T-cell (primary cell): Measurements from ENCODE around the gene FSTL4. TPM values are rescaled to one million over a fixed set of nuclear protein-coding genes. Genes with fewer than 3 reads are reported as not detected.

Source experiments
- ATAC-seq, 4 experiments: fragments of 200-7000 bp in 3 of 4; fragments of 150-1000 bp in 1 of 4; cut with Tn5 transposase; replicated peaks in 1 of 4; 1 replicate in 3 of 4; 2 replicates in 1 of 4; pipeline ENCODE4 v1.10.0; 2021; ENCODE audit warnings: moderate library complexity in 3 of 4, mild to moderate bottlenecking in 2 of 4, moderate number of reproducible peaks in 1 of 4
- CTCF ChIA-PET, 2 donors: fragments of 300-600 bp; sonication (Branson Sonifier 250); formaldehyde crosslinking; loops; one replicate each; lab custom pipeline; 2022; ENCODE audit warnings: antibody characterized with exemption in 2 of 2; lab: Charles Lee
- POLR2A ChIA-PET, 2 donors: fragments of 300-600 bp; sonication (Branson Sonifier 250); formaldehyde crosslinking; loops; one replicate each; lab custom pipeline; 2022; ENCODE audit warnings: antibody characterized with exemption in 2 of 2; lab: Charles Lee
- DNase-seq, 35 experiments: peaks; one replicate each; pipeline versions ENCODE4 v3.0.0 to v3.0.0-alpha.2; 2013 to 2023
- H3K27ac ChIP-seq: one replicate; pipeline ENCODE4 v1.5.1; 2013; ENCODE audit warnings: low read length
- H3K27me3 ChIP-seq, 2 experiments: replicated peaks in 1 of 2; 1 replicate in 1 of 2; 2 replicates in 1 of 2; pipeline versions ENCODE4 v1.6.1 to v1.7.0; 2013; ENCODE audit warnings: low read length in 1 of 2, mixed read lengths in 1 of 2; ENCODE audit not compliant: control insufficient read depth in 2 of 2, insufficient read depth in 2 of 2; ENCODE audit errors: extremely low read depth in 1 of 2
- H3K36me3 ChIP-seq, 2 donors: 1 replicate in 1 of 2; 2 replicates in 1 of 2; pipeline versions ENCODE4 v1.6.1 to v1.7.0; 2013; ENCODE audit warnings: low read length in 1 of 2; ENCODE audit not compliant: control insufficient read depth in 2 of 2, insufficient read depth in 1 of 2; ENCODE audit errors: extremely low read depth in 1 of 2
- H3K4me1 ChIP-seq, 2 experiments: 1 replicate in 1 of 2; 2 replicates in 1 of 2; pipeline versions ENCODE4 v1.6.1 to v1.7.0; 2013; ENCODE audit warnings: low read length in 2 of 2, mixed read lengths in 1 of 2; ENCODE audit not compliant: insufficient read depth in 2 of 2, control insufficient read depth in 1 of 2; ENCODE audit errors: extremely low read depth in 1 of 2
- H3K4me3 ChIP-seq, 2 donors: 1 replicate in 1 of 2; 2 replicates in 1 of 2; pipeline versions ENCODE4 v1.5.1 to v1.7.0; 2013; ENCODE audit warnings: mild to moderate bottlenecking in 2 of 2, low read length in 1 of 2, moderate library complexity in 1 of 2; ENCODE audit not compliant: control insufficient read depth in 1 of 2; ENCODE audit errors: extremely low read depth in 1 of 2
- H3K9me3 ChIP-seq: 2 replicates; pipeline ENCODE4 v1.7.0; 2013
- H3K27ac Mint-ChIP-seq, 2 donors: one replicate each; pipeline ENCODE4 v1.8.0; 2020 to 2021; ENCODE audit warnings: mild to moderate bottlenecking in 2 of 2, mixed read lengths in 2 of 2
- H3K27me3 Mint-ChIP-seq, 2 donors: one replicate each; pipeline ENCODE4 v1.8.0; 2021 to 2022; ENCODE audit warnings: mixed read lengths in 2 of 2
- H3K36me3 Mint-ChIP-seq: one replicate; pipeline ENCODE4 v1.8.0; 2021; ENCODE audit warnings: mixed read lengths
- H3K4me1 Mint-ChIP-seq, 3 donors: one replicate each; pipeline ENCODE4 v1.8.0; 2020 to 2022; ENCODE audit warnings: mixed read lengths in 3 of 3, mild to moderate bottlenecking in 1 of 3
- H3K4me3 Mint-ChIP-seq, 3 donors: one replicate each; pipeline ENCODE4 v1.8.0; 2020 to 2022; ENCODE audit warnings: mild to moderate bottlenecking in 3 of 3, mixed read lengths in 3 of 3, moderate library complexity in 3 of 3
- H3K9me3 Mint-ChIP-seq, 3 donors: one replicate each; pipeline ENCODE4 v1.8.0; 2020 to 2022; ENCODE audit warnings: mixed read lengths in 3 of 3
- WGBS: methylation state at CpG from one replicate; pipeline ENCODE4 v1.1.5; 2013; ENCODE audit warnings: missing lambda C conversion rate; ENCODE audit not compliant: insufficient coverage; 5-methylcytosine and 5-hydroxymethylcytosine counted together
- total RNA-seq, 35 experiments: library from RNA in 6 of 35; stranded (reverse) in 6 of 35; fragments of 120-200 nt in 1 of 35; gene quantifications; one replicate each; pipeline versions ENCODE4 v1.2.1 to v1.2.4 and lab custom pipeline; 2013 to 2026

Gene FSTL4
- total RNA-seq, 5 donors from 2014 or later (not counting 1 experiment from before 2014, with no cell fraction given): 1.6 TPM; not detected in 3

DNA sequence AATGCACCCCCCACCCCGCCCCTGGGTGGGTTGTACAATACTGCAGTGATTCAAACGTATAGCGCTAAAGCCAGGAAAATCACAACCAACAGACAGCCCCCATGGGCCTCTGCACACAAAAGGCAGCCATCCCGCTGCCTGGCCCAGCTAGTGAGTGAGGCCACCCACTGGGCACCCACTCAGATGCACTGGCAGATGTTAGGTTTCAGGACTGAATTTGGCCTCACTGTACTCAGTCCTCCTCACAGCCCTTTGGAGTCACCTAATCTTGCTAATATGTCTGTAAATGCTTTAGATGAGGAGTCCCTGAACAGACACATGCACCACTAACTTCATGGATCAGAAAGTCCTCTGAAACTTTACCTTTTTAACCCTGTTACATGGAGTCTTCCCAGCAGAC is 87.7 kb downstream of the FSTL4 start:
- WGBS: 60% methylated on average over 1 of the region's 4 CpGs
- Mint-ChIP-seq H3K9me3 (no peaks in the 10 kb centered on the region), H3K27ac (no peak overlapping the region), H3K36me3 (no peaks in the 10 kb centered on the region), H3K27me3 (peaks cover 3 to 9% of the 10 kb centered on the region in 2 donors), H3K4me3 (no peak overlapping the region), H3K4me1 (no peaks in the 10 kb centered on the region)
- ATAC-seq: no peak
- no peak overlapping the region for H3K27ac ChIP-seq
- H3K27me3 ChIP-seq: peaks cover 0 to 16% of the 10 kb centered on the region in 2 experiments
- no peaks in the 10 kb centered on the region for H3K36me3 ChIP-seq
- no peaks in the 10 kb centered on the region for H3K9me3 ChIP-seq
- H3K4me1 ChIP-seq: no peaks in the 10 kb centered on the region
- POLR2A ChIA-PET: interaction anchor here in 1 of 2 donors (0.5 kb wide), 1 partner anchor 19 kb away, joined by 3 read pairs; no protein-coding TSS in a partner anchor
- H3K4me3 ChIP-seq: no peak overlapping the region
- no peak for DNase-seq
- CTCF ChIA-PET: no interaction called here

DNA sequence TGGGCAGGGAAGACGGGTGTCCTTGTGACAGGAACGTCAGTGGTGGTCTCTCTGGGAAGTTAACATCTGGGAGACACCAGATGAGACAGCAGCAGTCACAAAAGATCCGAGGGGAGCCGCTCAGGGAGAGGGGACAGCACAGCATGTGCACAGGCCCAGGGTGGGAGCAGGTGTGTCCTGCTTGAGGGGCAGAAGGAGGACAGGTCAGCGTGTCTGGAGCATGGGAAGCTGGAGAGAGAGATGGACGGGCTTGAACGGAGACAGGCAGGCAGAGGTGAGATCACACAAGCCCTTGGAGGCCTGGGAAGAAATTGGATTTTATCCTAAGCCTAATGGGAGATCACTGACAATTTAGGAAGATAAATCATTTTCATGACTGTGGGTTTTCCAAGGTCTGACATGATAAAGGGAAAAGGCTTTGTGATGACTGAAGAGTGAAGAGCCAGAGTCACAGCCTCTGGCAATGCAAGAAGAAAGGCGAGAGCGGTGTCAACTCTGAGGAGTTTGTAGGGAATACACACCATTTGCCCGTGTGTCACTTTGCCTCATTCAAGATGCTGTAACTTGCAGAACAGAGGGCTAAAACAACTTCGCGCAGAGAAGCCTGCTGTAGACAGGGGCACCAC is 88.3 kb downstream of the FSTL4 start:
- no peaks in the 10 kb centered on the region for H3K4me1 Mint-ChIP-seq
- H3K27me3 ChIP-seq: peaks cover 0 to 16% of the 10 kb centered on the region in 2 experiments
- H3K4me3 ChIP-seq: no peak overlapping the region
- ChIA-PET POLR2A (no interaction called here), CTCF (no interaction called here)
- H3K27ac Mint-ChIP-seq: no peak overlapping the region
- H3K27me3 Mint-ChIP-seq: peaks cover 3 to 9% of the 10 kb centered on the region in 2 donors
- no peak for DNase-seq
- no peaks in the 10 kb centered on the region for H3K36me3 Mint-ChIP-seq
- no peak overlapping the region for H3K27ac ChIP-seq
- WGBS: 80% methylated on average over 12 of the region's 12 CpGs
- no peaks in the 10 kb centered on the region for H3K4me1 ChIP-seq
- no peaks in the 10 kb centered on the region for H3K9me3 Mint-ChIP-seq
- H3K36me3 ChIP-seq: no peaks in the 10 kb centered on the region
- H3K4me3 Mint-ChIP-seq: no peak overlapping the region
- ATAC-seq: no peak
- H3K9me3 ChIP-seq: no peaks in the 10 kb centered on the region

DNA sequence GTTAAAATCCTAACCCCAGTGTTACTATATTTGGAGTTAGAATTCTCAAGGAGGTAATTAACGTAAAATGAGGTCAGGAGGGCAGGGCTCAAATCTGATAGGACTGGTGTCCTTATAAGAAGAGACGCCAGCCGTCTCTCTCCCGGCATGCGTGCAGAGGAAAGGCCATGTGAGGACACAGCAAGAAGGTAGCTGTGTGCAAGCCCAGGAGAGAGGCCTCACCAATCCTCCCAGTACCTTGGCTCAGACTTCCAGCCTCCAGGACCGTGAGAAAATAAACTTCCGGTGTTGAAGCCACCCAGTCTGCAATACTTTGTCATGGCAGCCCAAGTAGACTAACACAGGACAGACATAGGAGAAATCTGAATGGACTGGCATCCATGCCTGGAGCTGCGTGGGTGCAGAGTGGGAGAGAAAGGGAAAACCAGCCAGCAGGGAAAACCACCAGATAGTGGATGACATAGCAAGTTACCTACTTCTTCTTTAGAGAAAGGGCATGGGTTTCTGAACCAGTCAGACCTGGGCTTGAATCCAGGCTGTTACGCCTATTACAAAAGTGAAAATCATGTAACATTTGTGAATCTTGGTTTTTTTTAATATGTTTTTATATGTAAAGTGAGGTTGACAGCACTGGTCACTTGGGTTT is 89.2 kb downstream of the FSTL4 start:
- H3K9me3 Mint-ChIP-seq: no peaks in the 10 kb centered on the region
- DNase-seq (no peak), ATAC-seq (no peak)
- H3K9me3 ChIP-seq: no peaks in the 10 kb centered on the region
- H3K27ac ChIP-seq: no peak overlapping the region
- H3K36me3 Mint-ChIP-seq: no peaks in the 10 kb centered on the region
- H3K4me3 Mint-ChIP-seq: no peak overlapping the region
- ChIA-PET CTCF (no interaction called here), POLR2A (no interaction called here)
- H3K36me3 ChIP-seq: no peaks in the 10 kb centered on the region
- 88% methylated on average over 8 of the region's 9 CpGs for WGBS
- no peaks in the 10 kb centered on the region for H3K4me1 ChIP-seq
- H3K4me3 ChIP-seq: no peak overlapping the region
- H3K27ac Mint-ChIP-seq: no peak overlapping the region
- H3K4me1 Mint-ChIP-seq: no peaks in the 10 kb centered on the region
- peaks cover 0 to 16% of the 10 kb centered on the region in 2 experiments for H3K27me3 ChIP-seq
- peaks cover 3 to 9% of the 10 kb centered on the region in 2 donors for H3K27me3 Mint-ChIP-seq

DNA sequence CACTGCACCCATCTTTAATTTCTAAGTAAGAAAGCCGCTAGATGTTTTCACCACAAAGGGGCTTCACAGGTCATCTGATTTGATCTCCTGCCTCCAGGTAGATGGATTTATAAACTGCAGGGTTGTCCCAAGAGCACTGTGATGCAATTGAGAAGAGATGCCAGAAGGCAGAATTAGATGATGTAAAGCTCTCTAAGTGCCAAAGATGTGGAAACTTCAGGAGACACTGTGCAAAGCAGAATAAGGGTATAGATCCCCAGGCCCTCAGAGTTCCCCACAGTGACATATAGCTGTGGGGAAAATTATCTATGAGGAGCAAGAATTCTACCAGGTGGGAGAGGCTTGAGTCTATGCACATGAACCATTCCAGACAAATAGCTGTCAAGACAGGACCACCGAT is 90.5 kb downstream of the FSTL4 start:
- POLR2A ChIA-PET: no interaction called here

DNA sequence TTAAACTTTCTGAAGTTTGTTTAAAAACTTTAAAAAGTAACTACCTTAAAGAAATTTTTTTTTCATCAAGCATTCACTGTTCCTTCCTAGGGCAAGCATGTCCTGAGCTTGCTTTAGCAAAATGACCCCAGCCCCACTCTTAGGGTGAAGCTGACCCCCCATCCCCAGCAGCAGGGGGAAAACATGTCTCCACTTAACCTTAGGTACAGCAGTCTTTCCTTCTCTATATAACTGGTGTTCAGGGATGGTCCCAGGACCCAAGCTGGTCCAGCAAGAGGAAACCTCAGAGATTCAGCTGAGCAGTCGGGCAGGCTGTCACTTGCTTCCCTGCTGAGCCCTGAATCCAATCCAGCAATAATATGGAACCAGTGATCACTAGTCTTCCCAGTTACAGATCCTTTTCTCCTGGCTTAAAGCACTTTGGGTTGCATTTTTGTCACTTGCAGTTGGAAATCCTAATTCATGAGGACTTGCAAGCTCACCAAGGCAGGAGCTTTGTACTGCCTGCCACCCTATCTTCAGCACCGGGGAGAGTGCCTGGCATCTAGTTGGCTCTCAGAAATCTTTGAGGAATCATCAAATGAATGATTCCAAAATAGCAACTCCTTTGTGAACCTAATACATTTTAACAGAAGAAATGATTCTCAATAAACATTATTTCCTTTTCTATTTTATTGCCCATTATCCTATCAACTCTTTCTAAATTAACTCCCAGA is 91.2 kb downstream of the FSTL4 start:
- H3K36me3 ChIP-seq: no peaks in the 10 kb centered on the region
- no peak overlapping the region for H3K4me3 ChIP-seq
- no peak overlapping the region for H3K27ac ChIP-seq
- no peak for DNase-seq
- H3K27me3 ChIP-seq: peaks cover 0 to 12% of the 10 kb centered on the region in 2 experiments
- Mint-ChIP-seq H3K27me3 (peaks cover 3 to 9% of the 10 kb centered on the region in 2 donors), H3K9me3 (no peaks in the 10 kb centered on the region), H3K4me1 (no peaks in the 10 kb centered on the region), H3K27ac (no peak overlapping the region), H3K36me3 (no peaks in the 10 kb centered on the region), H3K4me3 (no peak overlapping the region)
- POLR2A ChIA-PET: no interaction called here
- WGBS: 36% methylated on average over 1 of the region's 2 CpGs
- ATAC-seq: no peak
- no peaks in the 10 kb centered on the region for H3K4me1 ChIP-seq
- CTCF ChIA-PET: no interaction called here
- H3K9me3 ChIP-seq: no peaks in the 10 kb centered on the region

More for the DNA sequence above, 90.5 kb downstream of the FSTL4 start:
- Mint-ChIP-seq H3K36me3 (no peaks in the 10 kb centered on the region), H3K4me3 (no peak overlapping the region), H3K4me1 (no peaks in the 10 kb centered on the region), H3K9me3 (no peaks in the 10 kb centered on the region), H3K27me3 (peaks cover 3 to 9% of the 10 kb centered on the region in 2 donors), H3K27ac (no peak overlapping the region)
- CTCF ChIA-PET: no interaction called here
- Histone ChIP-seq H3K36me3 (no peaks in the 10 kb centered on the region), H3K4me1 (no peaks in the 10 kb centered on the region), H3K4me3 (no peak overlapping the region), H3K27me3 (peaks cover 0 to 16% of the 10 kb centered on the region in 2 experiments), H3K9me3 (no peaks in the 10 kb centered on the region), H3K27ac (no peak overlapping the region)
- 100% methylated on average over 1 of the region's 2 CpGs for WGBS
- DNase-seq (no peak), ATAC-seq (no peak)

DNA sequence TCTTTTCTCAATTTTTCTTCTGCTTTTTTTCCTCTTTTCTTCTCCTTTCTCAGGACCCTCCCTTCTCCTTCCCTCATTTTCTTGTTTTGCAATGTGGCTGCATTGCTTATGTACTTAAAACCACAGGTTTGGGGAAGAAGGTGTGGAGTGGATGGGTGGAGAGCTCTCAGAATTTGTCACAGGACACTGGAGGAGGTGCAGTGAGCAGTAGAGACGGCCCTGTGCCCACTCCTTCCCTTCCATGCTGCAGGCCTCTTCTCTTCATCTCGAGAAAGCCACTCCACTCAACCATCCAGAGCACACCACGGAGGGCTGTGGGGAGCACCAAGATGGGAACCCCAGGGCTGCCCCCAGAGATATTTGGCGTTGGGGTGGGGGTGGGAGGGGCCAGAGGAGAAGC is 92.3 kb downstream of the FSTL4 start:
- H3K4me1 Mint-ChIP-seq: no peaks in the 10 kb centered on the region
- no peaks in the 10 kb centered on the region for H3K9me3 ChIP-seq
- H3K27me3 Mint-ChIP-seq: peaks cover 3 to 9% of the 10 kb centered on the region in 2 donors
- H3K4me3 Mint-ChIP-seq: no peak overlapping the region
- H3K27ac ChIP-seq: no peak overlapping the region
- DNase-seq: no peak
- H3K4me1 ChIP-seq: no peaks in the 10 kb centered on the region
- no peaks in the 10 kb centered on the region for H3K9me3 Mint-ChIP-seq
- no peak overlapping the region for H3K4me3 ChIP-seq
- H3K36me3 Mint-ChIP-seq: no peaks in the 10 kb centered on the region
- 50% methylated on average over 1 of the region's 4 CpGs for WGBS
- ChIA-PET POLR2A (no interaction called here), CTCF (no interaction called here)
- H3K27me3 ChIP-seq: peaks cover 0 to 12% of the 10 kb centered on the region in 2 experiments
- no peak for ATAC-seq
- no peak overlapping the region for H3K27ac Mint-ChIP-seq
- H3K36me3 ChIP-seq: no peaks in the 10 kb centered on the region
